RWPE2 (cell line): ENCODE data around the gene CHD2.
"Not testable (repeated sequence)": the region's sequence is repeated elsewhere in the genome, so short reads cannot be mapped to it uniquely, and the experiment has no call there.

ENCODE experiments used
- ATAC-seq: fragments of 200-7000 bp; cut with Tn5 transposase; 3 replicates; pipeline ENCODE4 v1.9.1; 2021; ENCODE audit warnings: low read depth
- DNase-seq: peaks from one replicate; pipeline ENCODE4 v3.0.0-alpha.2; 2020; ENCODE audit warnings: low spot score
- H3K27ac ChIP-seq: fragments of 450-650 bp; 2 replicates; pipeline ENCODE4 v1.5.1; 2017; ENCODE audit warnings: mild to moderate bottlenecking; ENCODE audit not compliant: poor library complexity, severe bottlenecking
- H3K27me3 ChIP-seq: fragments of 250-450 bp; sonication (Bioruptor Pico); 2 replicates; pipeline ENCODE4 v1.5.1; 2021; ENCODE audit warnings: mild to moderate bottlenecking, moderate library complexity; ENCODE audit not compliant: insufficient read depth, poor library complexity, severe bottlenecking
- H3K36me3 ChIP-seq: fragments of 250-450 bp; sonication (Bioruptor Pico); 2 replicates; pipeline ENCODE4 v1.5.1; 2020; ENCODE audit warnings: low read depth, mild to moderate bottlenecking, moderate library complexity
- H3K4me1 ChIP-seq: fragments of 250-450 bp; sonication (Bioruptor Pico); 2 replicates; pipeline ENCODE4 v1.5.1; 2021; ENCODE audit warnings: mild to moderate bottlenecking, moderate library complexity; ENCODE audit not compliant: insufficient read depth, poor library complexity, severe bottlenecking
- H3K4me3 ChIP-seq: fragments of 250-450 bp; sonication (Bioruptor Pico); 2 replicates; pipeline ENCODE4 v1.5.1; 2021; ENCODE audit warnings: mild to moderate bottlenecking, moderate library complexity; ENCODE audit not compliant: severe bottlenecking
- H3K9me3 ChIP-seq: fragments of 250-450 bp; sonication (Bioruptor Pico); 2 replicates; pipeline ENCODE4 v1.5.1; 2021; ENCODE audit warnings: mild to moderate bottlenecking, moderate library complexity; ENCODE audit not compliant: severe bottlenecking
- CTCF ChIP-seq: fragments of 450-650 bp; IDR thresholded peaks from one replicate; pipeline ENCODE4 v1.5.1; 2017; ENCODE audit warnings: mild to moderate bottlenecking, moderate library complexity; ENCODE audit not compliant: poor library complexity, severe bottlenecking

The CHD2 gene

GRCh38 chr15:93029214-93029835, 129.2 kb downstream of the CHD2 start:
- no peaks in the 10 kb centered on the region for H3K9me3 ChIP-seq
- ATAC-seq (no peak), DNase-seq (peak; percentile 57)
- peaks cover 36% of the 10 kb centered on the region for H3K36me3 ChIP-seq
- peak overlapping the region; percentile 42 for H3K27ac ChIP-seq
- H3K4me3 ChIP-seq: no peak overlapping the region
- H3K4me1 ChIP-seq: peaks cover 17% of the 10 kb centered on the region
- no peak for TF ChIP-seq CTCF
- no peaks in the 10 kb centered on the region for H3K27me3 ChIP-seq

GRCh38 chr15:93029836-93030429, 129.8 kb downstream of the CHD2 start:
- Histone ChIP-seq H3K27ac (peak overlapping the region; percentile 42), H3K4me3 (no peak overlapping the region), H3K36me3 (peaks cover 30% of the 10 kb centered on the region), H3K4me1 (peaks cover 17% of the 10 kb centered on the region), H3K27me3 (no peaks in the 10 kb centered on the region), H3K9me3 (no peaks in the 10 kb centered on the region)
- DNase-seq (peak; percentile 74), ATAC-seq (peak; percentile 54)
- TF ChIP-seq CTCF: no peak

DNA sequence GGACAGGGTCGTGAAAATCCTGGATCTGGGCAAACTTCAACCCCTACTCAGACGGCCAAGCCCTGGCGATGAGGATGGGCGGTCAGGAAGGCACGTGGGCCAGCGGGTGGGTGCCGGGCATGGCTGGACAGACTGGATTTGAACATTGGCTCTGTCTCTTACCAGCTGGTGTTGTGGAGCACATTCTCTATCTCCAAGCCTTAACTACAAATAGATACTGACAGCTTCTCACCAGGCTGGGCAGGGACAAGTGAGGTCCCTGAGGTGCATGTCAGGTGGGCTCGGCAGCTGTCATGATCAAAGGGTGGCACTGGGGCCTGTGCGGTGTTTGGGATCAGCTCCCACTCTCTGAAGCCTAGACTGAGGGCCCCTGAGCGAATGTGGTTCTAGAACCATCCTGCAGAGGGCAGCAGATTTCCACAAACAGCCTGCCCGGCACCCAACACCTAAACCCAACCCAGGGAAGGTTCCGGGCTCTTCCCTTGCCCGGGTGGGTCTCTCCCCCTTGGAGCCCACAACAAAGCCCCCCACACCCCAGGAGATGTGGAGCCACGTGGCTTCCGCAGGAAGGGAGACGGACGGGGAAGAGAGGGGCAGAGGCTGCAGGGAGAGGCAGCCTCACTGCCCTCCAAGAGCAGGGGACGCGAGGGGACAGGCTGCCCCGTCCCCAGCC, 130.4 kb downstream of the CHD2 start:
- Histone ChIP-seq H3K36me3 (peaks cover 24% of the 10 kb centered on the region), H3K4me1 (peaks cover 17% of the 10 kb centered on the region), H3K4me3 (no peak overlapping the region), H3K27ac (peak overlapping the region; percentile 42), H3K27me3 (no peaks in the 10 kb centered on the region), H3K9me3 (no peaks in the 10 kb centered on the region)
- peak; percentile 99 for TF ChIP-seq CTCF
- peak; percentile 76 for DNase-seq
- ATAC-seq: peak; percentile 68

DNA sequence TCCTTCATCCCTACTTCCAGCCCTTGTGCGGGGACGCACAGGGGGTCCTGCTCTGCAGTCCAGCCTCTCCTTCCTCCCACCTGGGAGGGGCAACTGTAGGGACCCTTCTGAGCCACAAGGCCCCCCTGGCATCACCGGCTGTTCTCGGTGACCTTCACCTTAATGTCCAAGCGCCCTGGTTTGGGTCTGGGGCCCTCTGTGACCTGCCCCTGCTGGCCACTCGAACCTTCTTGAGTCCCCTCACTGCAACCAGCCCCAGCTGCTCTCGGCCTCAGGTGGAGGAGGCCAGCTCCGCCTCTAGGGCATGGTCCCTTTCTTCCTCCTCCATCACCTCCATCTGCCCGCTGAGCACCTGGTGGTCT, 131.0 kb downstream of the CHD2 start:
- Histone ChIP-seq H3K27ac (no peak overlapping the region), H3K4me3 (no peak overlapping the region), H3K4me1 (peaks cover 17% of the 10 kb centered on the region), H3K27me3 (no peaks in the 10 kb centered on the region), H3K9me3 (no peaks in the 10 kb centered on the region), H3K36me3 (peaks cover 19% of the 10 kb centered on the region)
- no peak for ATAC-seq
- peak; percentile 70 for DNase-seq
- TF ChIP-seq CTCF: no peak

DNA sequence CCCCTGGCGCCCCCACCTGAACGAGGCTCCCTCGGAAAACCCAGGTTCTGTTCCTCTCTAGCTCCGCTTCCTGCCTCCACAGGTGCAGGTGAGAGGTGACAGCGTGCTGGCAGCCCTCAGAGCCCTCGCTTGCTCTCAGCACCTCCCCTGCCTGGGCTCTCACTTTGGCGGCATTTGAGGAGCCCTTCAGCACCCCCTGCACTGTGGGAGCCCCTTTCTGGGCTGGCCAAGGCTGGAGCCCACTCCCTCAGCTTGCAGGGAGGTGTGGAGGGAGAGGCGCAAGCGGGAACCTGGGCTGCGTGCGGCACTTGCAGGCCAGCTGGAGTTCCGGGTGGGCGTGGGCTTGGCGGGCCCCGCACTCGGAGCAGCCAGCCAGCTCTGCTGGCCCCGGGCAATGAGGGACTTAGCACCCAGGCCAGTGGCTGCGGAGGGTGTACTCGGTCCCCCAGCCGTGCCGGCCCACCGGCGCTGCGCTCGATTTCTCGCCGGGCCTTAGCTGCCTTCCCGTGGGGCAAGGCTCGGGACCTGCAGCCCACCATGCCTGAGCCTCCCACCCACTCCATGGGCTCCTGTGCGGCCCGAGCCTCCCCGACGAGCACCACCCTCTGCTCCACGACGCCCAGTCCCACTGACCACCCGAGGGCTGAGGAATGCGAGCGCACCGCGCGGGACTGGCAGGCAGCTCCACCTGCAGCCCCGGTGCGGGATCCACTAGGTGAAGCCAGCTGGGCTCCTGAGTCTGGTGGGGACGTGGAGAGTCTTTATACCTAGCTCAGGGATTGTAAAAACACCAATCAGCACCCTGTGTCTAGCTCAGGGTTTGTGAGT, 131.6 kb downstream of the CHD2 start:
- ATAC-seq: not testable (repeated sequence)

DNA sequence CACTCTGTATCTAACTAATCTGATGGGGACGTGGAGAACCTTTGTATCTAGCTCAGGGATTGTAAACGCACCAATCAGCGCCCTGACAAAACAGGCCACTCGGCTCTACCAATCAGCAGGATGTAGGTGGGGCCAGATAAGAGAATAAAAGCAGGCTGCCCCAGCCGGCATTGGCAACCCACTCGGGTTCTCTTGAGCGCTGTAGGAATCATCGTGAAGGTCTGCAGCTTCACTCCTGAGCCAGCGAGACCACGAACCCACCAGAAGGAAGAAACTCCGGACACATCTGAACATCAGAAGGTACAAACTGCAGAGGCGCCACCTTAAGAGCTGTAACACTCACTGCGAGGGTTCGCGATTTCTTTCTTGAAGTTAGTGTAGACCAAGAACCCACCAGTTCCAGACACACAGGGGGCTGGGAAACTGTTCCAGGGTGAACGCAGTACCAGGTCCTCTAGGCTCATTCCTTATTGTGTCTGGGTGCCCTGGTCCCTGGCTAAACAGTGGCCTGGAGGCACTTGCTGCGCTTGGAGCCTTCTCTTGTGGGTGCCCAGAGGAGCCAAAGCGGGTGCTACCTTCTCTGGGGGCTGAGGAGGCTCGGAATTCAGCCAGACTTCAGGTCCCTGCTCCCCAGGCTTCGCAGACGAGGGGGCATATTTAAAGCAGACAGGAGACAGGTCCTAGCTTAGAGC, 132.5 kb downstream of the CHD2 start:
- H3K4me3 ChIP-seq, H3K9me3 ChIP-seq, ATAC-seq, H3K27me3 ChIP-seq, H3K27ac ChIP-seq, H3K36me3 ChIP-seq: not testable (repeated sequence)
- DNase-seq: peak; percentile 56
- peaks cover 17% of the 10 kb centered on the region for H3K4me1 ChIP-seq

More for the DNA sequence above, 131.6 kb downstream of the CHD2 start:
- H3K4me1 ChIP-seq: peaks cover 17% of the 10 kb centered on the region
- not testable (repeated sequence) for H3K4me3 ChIP-seq, H3K27ac ChIP-seq, H3K27me3 ChIP-seq, H3K9me3 ChIP-seq
- peak; percentile 65 for DNase-seq
- H3K36me3 ChIP-seq: peaks cover 12% of the 10 kb centered on the region
